Measurements from ENCODE around the gene MIAT.

MIAT gene

GRCh38 chr22:26687439-26687838 is 30.1 kb downstream of the MIAT start:
- Histone ChIP-seq H3K9ac (no peak overlapping the region), H3K4me3 (IDR thresholded peaks at IDR 0.05; ENCODE audit: insufficient read depth, low read depth, low read length) (no peak overlapping the region), H3K36me3 (ENCODE audit: insufficient read depth) (no peaks in the 10 kb centered on the region), H3K79me2 (ENCODE audit: insufficient read depth, low read depth) (no peaks in the 10 kb centered on the region), H3K4me2 (no peak overlapping the region), H3K27me3 (ENCODE audit: insufficient read depth, low read depth) (no peaks in the 10 kb centered on the region), H2AFZ (ENCODE audit: low read depth) (no peak overlapping the region), H4K20me1 (ENCODE audit: insufficient read depth) (no peaks in the 10 kb centered on the region), H3K27ac (no peak overlapping the region), H3K4me1 (ENCODE audit: low read depth, poor library complexity, severe bottlenecking) (no peaks in the 10 kb centered on the region)
- no peak for TF ChIP-seq CTCF (conservative IDR thresholded peaks at IDR 0.05; ENCODE audit: low read depth, low read length)

- Histone ChIP-seq H2AFZ (ENCODE audit: low read depth) (no peak overlapping the region), H3K4me2 (no peak overlapping the region), H4K20me1 (ENCODE audit: insufficient read depth) (no peaks in the 10 kb centered on the region), H3K79me2 (ENCODE audit: insufficient read depth, low read depth) (no peaks in the 10 kb centered on the region), H3K9ac (no peak overlapping the region), H3K36me3 (ENCODE audit: insufficient read depth) (no peaks in the 10 kb centered on the region), H3K27ac (no peak overlapping the region), H3K4me1 (ENCODE audit: low read depth, poor library complexity, severe bottlenecking) (no peaks in the 10 kb centered on the region), H3K4me3 (IDR thresholded peaks at IDR 0.05; ENCODE audit: insufficient read depth, low read depth, low read length) (no peak overlapping the region), H3K27me3 (ENCODE audit: insufficient read depth, low read depth) (no peaks in the 10 kb centered on the region)
- TF ChIP-seq CTCF (conservative IDR thresholded peaks at IDR 0.05; ENCODE audit: low read depth, low read length), result no peak
Measured at GRCh38 chr22:26689513-26690301, 32.3 kb downstream of the MIAT start.

DNA sequence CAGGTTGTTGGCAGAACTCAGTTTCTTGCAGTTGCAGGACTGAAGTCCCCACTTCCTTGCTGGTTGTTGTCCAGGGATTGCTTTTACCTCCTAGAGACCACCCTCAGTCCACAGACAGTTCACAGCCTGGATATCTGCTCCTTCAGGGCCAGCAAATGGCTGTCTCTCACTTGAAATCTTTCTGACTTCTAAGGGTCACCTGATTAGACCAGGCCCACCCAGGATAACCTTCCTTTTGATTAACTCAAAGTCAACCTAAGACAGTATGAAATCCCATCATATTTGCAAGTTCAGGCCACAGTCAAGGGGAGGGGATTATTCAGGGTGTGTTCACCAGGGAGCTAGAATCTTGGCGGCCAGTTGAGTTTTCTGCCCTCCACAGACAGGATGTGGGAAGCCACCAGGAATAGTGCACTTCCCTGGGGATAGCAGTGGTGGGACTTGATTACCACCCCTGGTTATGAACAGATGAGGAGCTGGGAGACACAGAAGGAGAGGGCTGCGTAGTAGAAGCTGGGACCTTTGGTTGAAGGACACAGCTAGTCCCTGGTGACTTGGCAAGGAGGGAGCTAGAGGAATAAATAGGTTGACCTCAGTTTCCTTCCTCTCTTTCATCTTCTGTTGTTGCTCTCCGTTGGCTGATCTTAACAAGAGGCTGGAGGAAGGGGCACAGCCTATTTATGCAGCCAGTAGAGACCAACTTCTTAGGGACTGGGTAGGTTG is 33.4 kb downstream of the MIAT start:
- Histone ChIP-seq H3K27ac (no peak overlapping the region), H3K4me1 (ENCODE audit: low read depth, poor library complexity, severe bottlenecking) (no peaks in the 10 kb centered on the region), H3K4me2 (no peak overlapping the region), H3K4me3 (IDR thresholded peaks at IDR 0.05; ENCODE audit: insufficient read depth, low read depth, low read length) (no peak overlapping the region), H3K27me3 (ENCODE audit: insufficient read depth, low read depth) (no peaks in the 10 kb centered on the region), H3K36me3 (ENCODE audit: insufficient read depth) (no peaks in the 10 kb centered on the region), H3K79me2 (ENCODE audit: insufficient read depth, low read depth) (no peaks in the 10 kb centered on the region), H3K9ac (no peak overlapping the region), H4K20me1 (ENCODE audit: insufficient read depth) (no peaks in the 10 kb centered on the region), H2AFZ (ENCODE audit: low read depth) (no peak overlapping the region)
- no peak for TF ChIP-seq CTCF (conservative IDR thresholded peaks at IDR 0.05; ENCODE audit: low read depth, low read length)

GRCh38 chr22:26691377-26691716 is 34.0 kb downstream of the MIAT start:
- no peaks in the 10 kb centered on the region for H3K36me3 ChIP-seq (ENCODE audit: insufficient read depth)

More at GRCh38 chr22:26691377-26691716, 34.0 kb downstream of the MIAT start:
- no peaks in the 10 kb centered on the region for H3K79me2 ChIP-seq (ENCODE audit: insufficient read depth, low read depth)
- H2AFZ ChIP-seq (ENCODE audit: low read depth), result no peak overlapping the region
- no peak overlapping the region for H3K4me3 ChIP-seq (IDR thresholded peaks at IDR 0.05; ENCODE audit: insufficient read depth, low read depth, low read length)
- no peak overlapping the region for H3K4me2 ChIP-seq
- no peaks in the 10 kb centered on the region for H3K4me1 ChIP-seq (ENCODE audit: low read depth, poor library complexity, severe bottlenecking)
- TF ChIP-seq CTCF (conservative IDR thresholded peaks at IDR 0.05; ENCODE audit: low read depth, low read length), result no peak
- H3K27me3 ChIP-seq (ENCODE audit: insufficient read depth, low read depth), result no peaks in the 10 kb centered on the region
- no peaks in the 10 kb centered on the region for H4K20me1 ChIP-seq (ENCODE audit: insufficient read depth)
- no peak overlapping the region for H3K9ac ChIP-seq
- H3K27ac ChIP-seq, result no peak overlapping the region
